SU-DHL-6 (cell line): Measurements from ENCODE around the gene SLC6A20.

ENCODE experiments used
- CTCF ChIP-seq: fragments of 200-600 bp; sonication (generic); IDR thresholded peaks from one replicate; pipeline ENCODE4 v1.5.1; 2017; ENCODE audit warnings: antibody characterized with exemption, mild to moderate bottlenecking, low read length, moderate library complexity; ENCODE audit not compliant: insufficient read depth, poor library complexity, severe bottlenecking
- EZH2phosphoT487 ChIP-seq: fragments of 200-600 bp; sonication (generic), shearing (Covaris generic); conservative IDR thresholded peaks from 2 replicates; pipeline ENCODE4 v1.6.1; 2018; ENCODE audit warnings: mild to moderate bottlenecking, antibody characterized with exemption, low read length, moderate library complexity, mixed read lengths

DNA sequence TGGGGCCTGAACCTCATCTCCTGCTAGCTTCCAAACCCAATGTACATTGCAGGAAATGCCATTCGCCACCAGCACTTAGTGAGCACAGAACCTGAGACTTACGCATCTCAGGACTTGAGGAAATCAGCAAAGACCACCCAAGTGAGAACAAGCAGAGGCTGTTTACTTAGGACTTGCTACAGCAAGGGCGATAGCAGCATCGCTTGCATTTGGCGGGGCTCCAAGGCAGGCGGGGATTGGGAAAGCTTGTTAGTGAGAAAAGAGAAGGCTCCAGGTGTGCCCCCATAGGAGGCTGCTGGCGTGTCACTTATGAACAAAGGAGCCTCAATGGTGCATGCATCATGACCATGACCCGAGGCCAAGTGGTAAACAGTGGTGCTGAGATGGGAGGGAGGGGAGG lies 19.7 kb downstream of the SLC6A20 start:
- TF ChIP-seq CTCF (no peak), EZH2phosphoT487 (no peak)
